ENCODE data around the gene ZNF561. TPM values are rescaled to one million over a fixed set of nuclear protein-coding genes. Genes with fewer than 3 reads are reported as not detected.
"Not testable (repeated sequence)": the region's sequence is repeated elsewhere in the genome, so short reads cannot be mapped to it uniquely, and the experiment has no call there.

ZNF561 gene
- total RNA-seq, 4 donors from 2014 or later, result 31.3 to 52.1 (median 40.8) TPM

GRCh38 chr19:9610484-9611113 lies 10.4 kb downstream of the ZNF561 start:
- Histone ChIP-seq H3K27me3 (no peaks in the 10 kb centered on the region), H3K9me3 (peaks cover 6 to 95% (median 61%) of the 10 kb centered on the region in 3 donors), H3K4me3 (no peak overlapping the region), H3K4me1 (no peaks in the 10 kb centered on the region), H3K36me3 (peaks cover 43 to 85% (median 60%) of the 10 kb centered on the region in 3 donors), H3K27ac (no peak overlapping the region)
- no peak for DNase-seq
- WGBS, 2 donors, result 91 to 93% methylated on average over 2 of the region's 2 CpGs
- intact Hi-C loops (cut with DNase I), result no loop called here
- no peak for TF ChIP-seq POLR2A (IDR thresholded peaks at IDR 0.05)
- no peak for TF ChIP-seq CTCF (IDR thresholded peaks at IDR 0.05)

GRCh38 chr19:9608912-9609311 lies 12.1 kb downstream of the ZNF561 start:
- Histone ChIP-seq H3K9me3 (peaks cover 6 to 86% (median 55%) of the 10 kb centered on the region in 3 donors), H3K4me3 (no peak overlapping the region)
- 79 to 89% methylated on average over 4 to 5 of the region's 5 CpGs for WGBS, 2 donors

GRCh38 chr19:9597027-9597426 lies 24.0 kb downstream of the ZNF561 start:
- Histone ChIP-seq H3K9me3 (peaks cover 0 to 22% (median 0%) of the 10 kb centered on the region in 3 donors), H3K4me1 (peaks cover 0 to 9% (median 5%) of the 10 kb centered on the region in 3 donors), H3K4me3 (no peak overlapping the region), H3K27me3 (no peaks in the 10 kb centered on the region), H3K27ac (peak overlapping the region; percentile 75 to 90 (median 80)), H3K36me3 (no peaks in the 10 kb centered on the region)
- intact Hi-C loops (cut with DNase I), result no loop called here
- 32 to 37% methylated on average over 3 of the region's 3 CpGs for WGBS, 2 donors
- DNase-seq, result no peak
- no peak for TF ChIP-seq POLR2A (IDR thresholded peaks at IDR 0.05)
- peak in 1 of 6 experiments; percentile 21 for TF ChIP-seq CTCF (IDR thresholded peaks at IDR 0.05)

More at GRCh38 chr19:9608912-9609311, 12.1 kb downstream of the ZNF561 start:
- H3K27me3 ChIP-seq, result no peaks in the 10 kb centered on the region
- H3K36me3 ChIP-seq, result peaks cover 38 to 68% (median 43%) of the 10 kb centered on the region in 3 donors
- no peak for DNase-seq
- H3K4me1 ChIP-seq, result no peaks in the 10 kb centered on the region
- intact Hi-C loops (cut with DNase I), result no loop called here
- TF ChIP-seq POLR2A (IDR thresholded peaks at IDR 0.05), result no peak
- H3K27ac ChIP-seq, result no peak overlapping the region

- Histone ChIP-seq H3K4me1 (peaks cover 0 to 32% (median 13%) of the 10 kb centered on the region in 3 donors), H3K4me3 (no peak overlapping the region), H3K9me3 (peaks cover 0 to 5% (median 0%) of the 10 kb centered on the region in 3 donors), H3K36me3 (peaks cover 0 to 9% (median 0%) of the 10 kb centered on the region in 3 donors), H3K27ac (no peak overlapping the region), H3K27me3 (peaks cover 0 to 24% (median 0%) of the 10 kb centered on the region in 4 donors)
- TF ChIP-seq CTCF (IDR thresholded peaks at IDR 0.05) (peak; percentile 38 to 86 (median 68)), POLR2A (IDR thresholded peaks at IDR 0.05) (no peak)
- no peak for DNase-seq
- 13 to 15% methylated on average over 7 of the region's 7 CpGs for WGBS, 2 donors
- intact Hi-C loops (cut with DNase I), result no loop called here
Measured at GRCh38 chr19:9586764-9587163, 34.3 kb downstream of the ZNF561 start.

DNA sequence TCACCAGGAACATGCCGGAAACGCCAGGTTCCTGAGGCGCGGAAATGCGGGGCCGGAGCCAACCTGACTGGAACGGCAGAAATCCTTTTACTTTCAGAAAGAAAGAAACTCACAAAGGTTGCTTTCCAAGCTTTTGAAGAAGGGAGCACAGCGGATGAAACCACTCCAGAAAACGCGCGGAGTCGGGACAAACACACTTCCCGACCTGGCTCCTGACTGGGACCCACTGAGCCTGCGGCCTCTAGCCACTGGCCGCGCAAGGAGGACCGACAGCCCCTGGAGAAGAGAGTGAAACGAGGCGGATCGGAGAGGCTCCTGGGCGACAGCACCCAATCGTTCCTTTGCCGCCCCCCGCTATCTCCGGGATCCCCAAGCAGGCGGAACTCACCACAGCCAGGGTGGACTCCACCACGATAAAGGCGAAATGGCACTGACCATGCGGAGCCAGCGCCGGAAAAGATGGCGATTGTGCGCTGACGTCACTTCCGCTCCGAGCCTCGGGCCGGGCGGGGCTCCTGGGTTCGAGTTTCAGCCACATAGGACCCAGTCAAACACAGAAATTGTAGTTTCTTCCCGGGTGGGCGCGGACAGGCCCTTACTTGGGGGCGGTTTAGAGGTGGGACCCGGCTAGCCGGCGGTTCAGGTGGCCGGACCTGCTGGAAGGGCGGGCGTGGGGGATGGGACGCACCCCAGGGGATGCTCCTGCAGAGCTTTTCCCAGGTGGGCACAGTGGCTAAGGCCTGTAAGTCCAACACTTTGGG lies 36.8 kb downstream of the ZNF561 start, which contains the start of gene ZNF121:
TSS of gene ZNF121 (minus strand) at position 432 of the 761 bp plus-strand sequence. CDS start 16,407 bp downstream, outside the sequence.
- 0% methylated on average over 7 to 16 of the region's 51 CpGs for WGBS, 2 donors
- Histone ChIP-seq H3K4me1 (peaks cover 0 to 32% (median 13%) of the 10 kb centered on the region in 3 donors), H3K27ac (peak within 1 kb of the TSS; percentile 88 to 99 (median 94)), H3K4me3 (peak within 1 kb of the TSS; percentile 72 to 98 (median 89)), H3K27me3 (peaks cover 0 to 12% (median 0%) of the 10 kb centered on the region in 4 donors), H3K9me3 (peaks cover 0 to 30% (median under 1%) of the 10 kb centered on the region in 3 donors), H3K36me3 (peaks cover 0 to 34% (median 0%) of the 10 kb centered on the region in 3 donors)
- peak in 1 of 6 experiments; percentile 5 for TF ChIP-seq CTCF (IDR thresholded peaks at IDR 0.05)
- peak in 1 of 4 donors; percentile 50 for TF ChIP-seq POLR2A (IDR thresholded peaks at IDR 0.05)
- no peak for DNase-seq
- intact Hi-C loops (cut with DNase I), result no loop called here

DNA sequence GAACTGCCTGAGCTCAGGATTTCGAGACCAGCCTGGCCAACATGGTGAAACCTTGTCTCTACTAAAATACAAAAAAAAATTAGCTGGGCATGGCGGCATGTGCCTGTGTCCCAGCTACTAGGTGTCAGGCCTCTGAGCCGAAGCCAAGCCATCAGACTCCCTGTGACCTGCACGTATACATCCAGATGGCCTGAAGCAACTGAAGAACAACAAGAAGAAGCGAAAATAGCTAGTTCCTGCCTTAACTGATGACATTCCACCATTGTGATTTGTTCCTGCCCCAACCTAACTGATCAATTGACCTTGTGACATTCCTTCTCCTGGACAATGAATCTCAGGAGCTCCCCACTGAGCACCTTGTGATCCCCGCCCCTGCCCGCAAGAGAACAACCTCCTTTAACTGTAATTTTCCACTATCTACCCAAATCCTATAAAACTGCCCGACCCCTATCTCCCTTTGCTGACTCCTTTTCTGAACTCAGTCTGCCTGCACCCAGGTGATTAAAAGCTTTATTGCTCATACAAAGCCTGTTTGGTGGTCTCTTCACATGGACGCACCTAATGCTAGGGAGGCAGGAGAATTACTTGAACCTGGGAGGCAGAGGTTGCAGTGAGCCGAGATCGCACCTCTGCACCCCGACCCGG lies 38.8 kb downstream of the ZNF561 start:
- H3K27me3 ChIP-seq; DNase-seq; H3K4me3 ChIP-seq; H3K27ac ChIP-seq; intact Hi-C loops (cut with DNase I): not testable (repeated sequence)
- H3K9me3 ChIP-seq, result peaks cover 0 to 51% (median 20%) of the 10 kb centered on the region in 3 donors
- 85 to 86% methylated on average over 12 of the region's 13 CpGs for WGBS, 2 donors
- H3K4me1 ChIP-seq, result peaks cover 0 to 32% (median 13%) of the 10 kb centered on the region in 3 donors
- H3K36me3 ChIP-seq, result peaks cover 0 to 54% (median 0%) of the 10 kb centered on the region in 3 donors

Measured in esophagus squamous epithelium (tissue), 5 donors.